HFF-Myc (cell line): ENCODE data around the gene TP63.

Source experiments
- DNase-seq: peaks from one replicate; pipeline ENCODE4 v3.0.0-alpha.2; 2011; ENCODE audit warnings: low read depth; ENCODE audit errors: extremely low read depth
- H3K4me3 ChIP-seq: replicated peaks from 2 replicates; pipeline ENCODE4 v1.5.1; 2011; ENCODE audit warnings: low read depth, mild to moderate bottlenecking, control low read depth, low read length
- CTCF ChIP-seq: IDR thresholded peaks from 2 replicates; pipeline ENCODE4 v1.5.1; 2012; ENCODE audit warnings: mild to moderate bottlenecking, low read depth, low read length, control low read depth; ENCODE audit errors: missing control alignments

TP63 gene

GRCh38 chr3:189758186-189758585, 127.0 kb downstream of the TP63 start:
- no peak for TF ChIP-seq CTCF
- H3K4me3 ChIP-seq, result no peak overlapping the region
- DNase-seq, result no peak

DNA sequence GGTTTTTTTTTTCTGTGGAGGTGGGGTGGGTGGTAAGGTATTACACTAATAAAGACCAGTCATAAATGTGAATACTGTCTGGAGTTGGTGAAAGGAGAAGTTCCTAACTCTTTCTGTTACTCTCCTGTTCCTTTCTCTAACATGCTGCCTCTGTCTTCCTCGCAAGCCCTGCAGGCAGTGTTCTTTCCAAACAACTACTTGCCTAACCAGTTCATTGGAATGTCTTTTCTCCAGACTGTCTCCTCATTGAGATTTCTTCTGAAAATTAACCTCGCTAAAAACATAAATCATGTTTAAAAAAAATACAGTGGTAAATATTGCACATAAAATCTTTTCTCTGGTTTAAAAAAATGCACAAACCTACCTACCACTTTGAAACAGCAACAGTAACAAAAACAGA, 135.2 kb downstream of the TP63 start:
- TF ChIP-seq CTCF, result no peak
- no peak for DNase-seq
- H3K4me3 ChIP-seq, result no peak overlapping the region

DNA sequence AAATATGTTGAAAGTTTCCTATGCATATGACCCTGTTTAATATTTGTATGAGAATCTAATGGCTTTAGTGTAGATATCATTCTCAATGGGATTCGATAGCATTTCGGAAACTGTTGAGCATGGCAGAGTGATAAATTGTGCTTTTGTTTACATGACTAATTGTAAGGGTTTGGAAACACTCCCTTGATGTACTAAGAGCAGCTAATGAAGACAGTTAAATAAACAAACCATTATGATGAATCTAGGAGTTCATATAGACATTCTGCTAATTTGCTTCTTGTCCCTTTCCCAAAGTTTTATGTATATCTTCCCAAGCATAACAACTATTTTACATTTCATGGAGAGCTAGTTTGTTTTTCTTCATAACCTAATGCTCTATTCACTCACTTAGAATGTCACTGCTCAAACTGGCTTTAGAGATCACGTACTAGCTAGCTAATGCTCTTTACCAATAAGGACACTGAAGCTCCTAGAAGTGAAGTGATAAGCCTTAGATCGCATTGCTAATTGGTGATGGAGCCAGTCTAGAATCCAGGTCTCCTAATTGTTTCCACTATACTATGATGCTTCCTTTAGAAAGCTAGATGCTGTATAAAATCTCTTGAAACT, 140.8 kb downstream of the TP63 start:
- DNase-seq, result no peak
- no peak overlapping the region for H3K4me3 ChIP-seq
- TF ChIP-seq CTCF, result no peak

- TF ChIP-seq CTCF, result no peak
- no peak for DNase-seq
- H3K4me3 ChIP-seq, result no peak overlapping the region
These were observed 141.4 kb downstream of the TP63 start for GRCh38 chr3:189772584-189772983.

- no peak overlapping the region for H3K4me3 ChIP-seq
- no peak for DNase-seq
- TF ChIP-seq CTCF, result no peak
These were observed 141.9 kb downstream of the TP63 start for GRCh38 chr3:189773056-189773455.

DNA sequence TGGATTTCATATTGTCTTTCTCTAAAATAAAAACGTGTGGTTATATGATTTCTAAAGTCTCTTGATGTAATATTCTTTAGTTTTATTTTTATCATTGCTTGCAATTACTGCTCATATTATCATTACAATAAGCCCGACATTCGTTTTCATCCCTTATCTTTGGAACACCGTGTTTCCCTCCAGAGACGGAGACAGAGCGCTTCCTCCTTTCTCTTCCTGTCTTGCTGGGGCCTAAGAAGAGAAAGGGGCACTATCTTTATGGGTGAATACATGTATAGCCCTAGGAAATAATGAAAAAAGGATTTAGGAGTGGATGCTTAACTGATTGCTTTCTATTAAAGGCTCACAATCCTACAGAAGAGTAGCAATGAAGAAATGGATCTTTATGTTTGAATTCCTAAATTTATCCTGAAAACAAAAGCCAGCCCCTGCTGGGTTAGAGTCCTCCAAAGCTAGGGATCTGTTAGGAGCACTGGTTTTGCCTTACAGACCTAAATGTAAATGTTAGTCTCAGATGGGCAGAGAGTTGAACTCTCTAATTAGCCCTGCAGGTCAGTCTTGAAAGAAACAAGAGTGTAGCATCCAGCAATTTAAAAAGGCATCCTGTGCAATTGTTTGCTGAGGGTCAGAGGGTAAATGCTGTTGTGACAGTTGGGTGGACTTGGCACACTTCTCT, 145.1 kb downstream of the TP63 start:
- no peak for DNase-seq
- H3K4me3 ChIP-seq, result no peak overlapping the region
- no peak for TF ChIP-seq CTCF
